GM12878 (cell line): ENCODE results near the gene CTNNA3. TPM values are rescaled to one million over a fixed set of nuclear protein-coding genes. Genes with fewer than 3 reads are reported as not detected.

Experiments
- ATAC-seq: fragments of 200-7000 bp; cut with Tn5 transposase; 3 replicates; pipeline ENCODE4 v1.9.1; 2020; ENCODE audit warnings: mild to moderate bottlenecking, moderate library complexity
- BruUV-seq: library from RNA; stranded (reverse); fragments of 400-500 nt; replicated peaks from 2 replicates; lab custom pipeline; 2021; lab: Mats Ljungman, UMichigan
- CTCF ChIA-PET: fragments of 300-600 bp; sonication (Branson Sonifier 250); formaldehyde crosslinking; extraction: SDS; loops from one replicate; lab custom pipeline; 2021; ENCODE audit warnings: inconsistent platforms; lab: Yijun Ruan, JAX
- POLR2A ChIA-PET: fragments of 350-600 bp; formaldehyde crosslinking; extraction: SDS; loops from one replicate; lab custom pipeline; 2021; ENCODE audit warnings: inconsistent platforms; lab: Charles Lee
- RAD21 ChIA-PET: fragments of 300-600 bp; sonication (Branson Sonifier 250); formaldehyde crosslinking; loops from one replicate; lab custom pipeline; 2023; ENCODE audit warnings: antibody characterized with exemption; ENCODE audit not compliant: unreplicated experiment; lab: Charles Lee
- SMC1A ChIA-PET: fragments of 300-600 bp; sonication (Branson Sonifier 250); formaldehyde crosslinking; loops from one replicate; lab custom pipeline; 2023; ENCODE audit not compliant: unreplicated experiment, uncharacterized antibody; lab: Charles Lee
- DNase-seq: peaks from one replicate; pipeline ENCODE4 v3.0.0-alpha.2; 2011; ENCODE audit warnings: low read depth, low spot score
- FAIRE-seq: peaks from 3 replicates; lab custom pipeline; 2011; peaks lifted over from hg19 to GRCh38; lab: Jason Lieb, UNC
- H2AFZ ChIP-seq: 2 replicates; pipeline ENCODE4 v1.6.0; 2011; ENCODE audit warnings: low read depth, low read length, control low read depth; ENCODE audit not compliant: control insufficient read depth
- H3K27ac ChIP-seq: 2 replicates; pipeline ENCODE4 v1.5.1; 2011; ENCODE audit warnings: control low read depth; ENCODE audit not compliant: control insufficient read depth, insufficient read depth
- H3K27me3 ChIP-seq, 2 experiments: replicated peaks in 1 of 2; 2 replicates each; pipeline versions ENCODE4 v1.6.0 to v1.6.1; 2011; ENCODE audit warnings: low read length in 1 of 2; ENCODE audit not compliant: control insufficient read depth in 2 of 2, insufficient read depth in 2 of 2
- H3K36me3 ChIP-seq, 2 experiments: 2 replicates each; pipeline ENCODE4 v1.5.1; 2011; ENCODE audit warnings: low read length in 1 of 2; ENCODE audit not compliant: control insufficient read depth in 2 of 2, insufficient read depth in 2 of 2
- H3K4me1 ChIP-seq: 2 replicates; pipeline ENCODE4 v1.6.1; 2011; ENCODE audit warnings: mild to moderate bottlenecking, low read length, moderate library complexity, mixed read lengths; ENCODE audit not compliant: control insufficient read depth, insufficient read depth
- H3K4me2 ChIP-seq: 2 replicates; pipeline ENCODE4 v1.6.0; 2011; ENCODE audit warnings: control low read depth; ENCODE audit not compliant: control insufficient read depth, insufficient read depth
- H3K4me3 ChIP-seq: fragments of 200-600 bp; sonication (generic); 2 replicates; pipeline ENCODE4 v1.5.1; 2016
- H3K79me2 ChIP-seq: 2 replicates; pipeline ENCODE4 v1.6.0; 2011; ENCODE audit warnings: low read length; ENCODE audit not compliant: control insufficient read depth, insufficient read depth
- H3K9ac ChIP-seq: 2 replicates; pipeline ENCODE4 v1.8.0; 2011; ENCODE audit warnings: low read length, control low read depth, mixed read lengths; ENCODE audit not compliant: control insufficient read depth, insufficient read depth
- H3K9me3 ChIP-seq: replicated peaks from 3 replicates; pipeline ENCODE4 v1.5.1; 2011; ENCODE audit warnings: mild to moderate bottlenecking, low read length; ENCODE audit not compliant: control insufficient read depth, insufficient read depth
- H4K20me1 ChIP-seq: 2 replicates; pipeline ENCODE4 v1.6.0; 2011; ENCODE audit not compliant: control insufficient read depth, insufficient read depth
- CREB1 ChIP-seq: IDR thresholded peaks from 2 replicates; pipeline ENCODE4 v1.6.1; 2012; ENCODE audit warnings: low read depth, mild to moderate bottlenecking, inconsistent platforms
- JUND ChIP-seq: IDR thresholded peaks from 2 replicates; pipeline ENCODE4 v1.6.1; 2012; ENCODE audit warnings: low read depth, mild to moderate bottlenecking, low read length, improper control_type of control experiment, moderate library complexity
- KAT2A ChIP-seq: conservative IDR thresholded peaks from 2 replicates; pipeline ENCODE4 v1.6.1; 2011; ENCODE audit warnings: low read depth, low read length; ENCODE audit not compliant: control insufficient read depth
- LARP7 ChIP-seq: fragments of 450-650 bp; IDR thresholded peaks from 2 replicates; pipeline ENCODE4 v1.6.1; 2017; ENCODE audit warnings: mild to moderate bottlenecking
- MLLT1 ChIP-seq: fragments of 450-650 bp; IDR thresholded peaks from 2 replicates; pipeline ENCODE4 v1.6.1; 2016; ENCODE audit warnings: mild to moderate bottlenecking
- MYC ChIP-seq: IDR thresholded peaks from 2 replicates; pipeline ENCODE4 v1.6.1; 2011; ENCODE audit warnings: mild to moderate bottlenecking, low read length, moderate library complexity, inconsistent platforms; ENCODE audit not compliant: insufficient read depth, insufficient replicate concordance, insufficient read length, severe bottlenecking
- PML ChIP-seq: IDR thresholded peaks from 2 replicates; pipeline ENCODE4 v1.6.1; 2012; ENCODE audit warnings: low read length, inconsistent platforms
- RAD21 ChIP-seq: IDR thresholded peaks from 2 replicates; pipeline ENCODE4 v1.6.1; 2011; ENCODE audit warnings: mild to moderate bottlenecking, low read depth, low read length, moderate library complexity; ENCODE audit not compliant: insufficient read depth
- RELA ChIP-seq: fragments of 450-650 bp; IDR thresholded peaks from 2 replicates; pipeline ENCODE4 v1.8.0; 2014; ENCODE audit warnings: borderline replicate concordance; ENCODE audit not compliant: partially characterized antibody
- RFX5 ChIP-seq: IDR thresholded peaks from 2 replicates; pipeline ENCODE4 v1.6.1; 2011; ENCODE audit warnings: low read depth, low read length, improper control_type of control experiment
- SREBF1 ChIP-seq: IDR thresholded peaks from 2 replicates; pipeline ENCODE4 v1.6.1; 2012; ENCODE audit warnings: mild to moderate bottlenecking, low read length
- WGBS: methylation state at CpG from one replicate; pipeline ENCODE4 v1.1.6; 2016; ENCODE audit warnings: low lambda C conversion rate; ENCODE audit not compliant: insufficient replicate concordance, insufficient coverage; ENCODE audit errors: missing lambda C conversion rate; 5-methylcytosine and 5-hydroxymethylcytosine counted together
- in situ Hi-C: fragments of 300-500 bp; cut with MboI; formaldehyde crosslinking; loops from 9 replicates; pipeline ENCODE4 v1.14.3; 2018; ENCODE audit warnings: mixed read lengths
- intact Hi-C: fragments of 100-400 bp; cut with micrococcal nuclease; formaldehyde crosslinking; loops from one replicate; pipeline ENCODE4 v1.14.2; 2022; ENCODE audit not compliant: unreplicated experiment
- polyA plus RNA-seq, 11 experiments: library from polyadenylated mRNA; depleted of rRNA in 4 of 11; unstranded in 6 of 11; stranded (reverse) in 5 of 11; fragments of >200 nt; fragmentation: Nextera tagmentation in 4 of 11; fragmentation: Illumina TruSeq in 1 of 11; extraction: Ambion mirVana in 4 of 11; extraction: Trizol in 1 of 11; gene quantifications; 1 replicate in 1 of 11; 2 replicates in 10 of 11; pipeline versions ENCODE4 v1.2.1 to v1.2.3, GENCODE V29; 2011 to 2016; ENCODE audit warnings: inconsistent platforms in 2 of 11, missing spikeins in 2 of 11, low read depth in 1 of 11
- total RNA-seq, 4 experiments: library from RNA; depleted of rRNA in 3 of 4; stranded (reverse); fragments of >200 nt in 3 of 4; fragmentation: Illumina TruSeq in 1 of 4; extraction: Trizol in 1 of 4; gene quantifications; 2 replicates each; pipeline versions ENCODE4 v1.2.1 to v1.2.3, GENCODE V29; 2013 to 2021
- TF ChIP-seq, protein P1 (sequence below): fragments of 450-650 bp; IDR thresholded peaks from 2 replicates; pipeline ENCODE4 v1.6.1; 2017; ENCODE audit warnings: borderline replicate concordance
- TF ChIP-seq, protein P2 (sequence below): IDR thresholded peaks from 2 replicates; pipeline ENCODE4 v1.6.1; 2012; ENCODE audit warnings: low read depth, low read length, improper control_type of control experiment
- TF ChIP-seq, protein P3 (sequence below): fragments of 450-650 bp; conservative IDR thresholded peaks from 2 replicates; pipeline ENCODE4 v1.6.1; 2017; ENCODE audit warnings: mild to moderate bottlenecking, moderate library complexity

The CTNNA3 gene
- total and polyA plus RNA-seq, 10 of the 15 experiments (the other 5 are each of a cell fraction or from before 2014, with no cell fraction given) = under 0.01 to 4.5 (median 0.22) TPM; not detected in 2

DNA sequence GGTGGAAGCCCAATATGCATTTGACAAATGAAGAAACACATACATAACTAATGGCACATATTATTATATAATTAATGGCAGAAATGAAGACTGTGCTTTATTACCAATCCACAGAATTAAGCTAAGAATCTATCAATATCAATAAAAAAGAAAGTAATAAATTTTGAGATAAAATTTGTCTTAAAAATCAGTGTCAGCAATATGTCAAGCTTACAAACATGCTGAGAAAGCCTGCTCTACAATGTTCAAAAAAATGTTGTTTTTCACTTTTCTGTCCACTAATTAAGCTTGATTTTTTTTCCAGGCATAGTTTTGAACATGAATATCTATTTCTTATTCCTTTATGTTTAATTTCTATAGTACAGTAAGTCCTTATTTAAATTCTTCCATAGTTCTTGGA, 1491.2 kb downstream of the CTNNA3 start:
- Histone ChIP-seq H3K9ac (no peak overlapping the region), H2AFZ (no peak overlapping the region), H3K4me3 (no peak overlapping the region), H3K79me2 (no peaks in the 10 kb centered on the region), H3K4me1 (no peaks in the 10 kb centered on the region), H3K36me3 (no peaks in the 10 kb centered on the region), H3K4me2 (no peak overlapping the region), H4K20me1 (no peaks in the 10 kb centered on the region), H3K9me3 (no peaks in the 10 kb centered on the region), H3K27me3 (no peaks in the 10 kb centered on the region; a peak in 1 of 4 replicates), H3K27ac (no peak overlapping the region)
- intact Hi-C loops = no loop called here
- in situ Hi-C loops = no loop called here
- RAD21 ChIA-PET = no interaction called here
- POLR2A ChIA-PET = no interaction called here
- TF ChIP-seq SREBF1 = no peak
- CTCF ChIA-PET = interaction anchor here (0.8 kb wide), 1 partner anchor 17 kb away, joined by 3 read pairs; no protein-coding TSS in a partner anchor
- SMC1A ChIA-PET = interaction anchor here (0.6 kb wide), 1 partner anchor 38 kb away, joined by 3 read pairs; no protein-coding TSS in a partner anchor
- DNase-seq = no peak
- no TSS peak for BruUV-seq
- ATAC-seq = no peak
- FAIRE-seq = no peak

DNA sequence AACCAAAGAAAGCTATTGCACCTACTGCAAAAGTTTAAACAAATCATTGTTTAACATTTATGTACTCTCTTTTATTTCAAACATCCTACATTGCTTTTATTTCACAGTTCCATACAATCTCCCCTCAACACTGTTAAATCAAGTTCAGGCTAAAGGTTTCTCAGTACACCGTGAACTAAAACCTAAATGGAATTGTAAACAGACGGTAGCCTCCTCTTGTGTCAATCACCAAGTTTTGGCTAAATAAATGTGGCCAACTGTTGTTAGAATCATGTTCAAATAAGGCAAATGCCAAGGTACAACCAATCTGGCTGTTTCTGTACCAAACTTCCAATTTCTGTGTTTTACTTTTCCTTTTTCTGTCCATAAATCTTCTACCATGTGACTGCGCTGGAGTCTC, 1493.9 kb downstream of the CTNNA3 start:
- no peak for DNase-seq
- intact Hi-C loops = no loop called here
- Histone ChIP-seq H3K36me3 (no peaks in the 10 kb centered on the region), H3K4me3 (no peak overlapping the region), H3K27ac (no peak overlapping the region), H3K9me3 (no peaks in the 10 kb centered on the region), H3K4me2 (no peak overlapping the region), H3K4me1 (no peaks in the 10 kb centered on the region), H3K27me3 (no peaks in the 10 kb centered on the region; a peak in 1 of 4 replicates), H2AFZ (no peak overlapping the region), H3K79me2 (no peaks in the 10 kb centered on the region), H3K9ac (no peak overlapping the region), H4K20me1 (no peaks in the 10 kb centered on the region)
- ChIA-PET POLR2A (no interaction called here), RAD21 (no interaction called here), CTCF (no interaction called here), SMC1A (no interaction called here)
- BruUV-seq = no TSS peak
- in situ Hi-C loops = no loop called here
- WGBS = 60% methylated on average over 3 of the region's 3 CpGs
- ATAC-seq = no peak
- peak; percentile 61 for FAIRE-seq
- TF ChIP-seq JUND = no peak
- TF ChIP-seq CREB1 = no peak
- TF ChIP-seq KAT2A = no peak
- TF ChIP-seq, protein P1, sequence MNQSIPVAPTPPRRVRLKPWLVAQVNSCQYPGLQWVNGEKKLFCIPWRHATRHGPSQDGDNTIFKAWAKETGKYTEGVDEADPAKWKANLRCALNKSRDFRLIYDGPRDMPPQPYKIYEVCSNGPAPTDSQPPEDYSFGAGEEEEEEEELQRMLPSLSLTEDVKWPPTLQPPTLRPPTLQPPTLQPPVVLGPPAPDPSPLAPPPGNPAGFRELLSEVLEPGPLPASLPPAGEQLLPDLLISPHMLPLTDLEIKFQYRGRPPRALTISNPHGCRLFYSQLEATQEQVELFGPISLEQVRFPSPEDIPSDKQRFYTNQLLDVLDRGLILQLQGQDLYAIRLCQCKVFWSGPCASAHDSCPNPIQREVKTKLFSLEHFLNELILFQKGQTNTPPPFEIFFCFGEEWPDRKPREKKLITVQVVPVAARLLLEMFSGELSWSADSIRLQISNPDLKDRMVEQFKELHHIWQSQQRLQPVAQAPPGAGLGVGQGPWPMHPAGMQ = no peak
- no peak for TF ChIP-seq PML
- TF ChIP-seq RAD21 = no peak
- no peak for TF ChIP-seq RFX5
- TF ChIP-seq, protein P2, sequence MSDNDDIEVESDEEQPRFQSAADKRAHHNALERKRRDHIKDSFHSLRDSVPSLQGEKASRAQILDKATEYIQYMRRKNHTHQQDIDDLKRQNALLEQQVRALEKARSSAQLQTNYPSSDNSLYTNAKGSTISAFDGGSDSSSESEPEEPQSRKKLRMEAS = no peak
- TF ChIP-seq RELA = no peak
- no peak for TF ChIP-seq MYC
- TF ChIP-seq, protein P3, sequence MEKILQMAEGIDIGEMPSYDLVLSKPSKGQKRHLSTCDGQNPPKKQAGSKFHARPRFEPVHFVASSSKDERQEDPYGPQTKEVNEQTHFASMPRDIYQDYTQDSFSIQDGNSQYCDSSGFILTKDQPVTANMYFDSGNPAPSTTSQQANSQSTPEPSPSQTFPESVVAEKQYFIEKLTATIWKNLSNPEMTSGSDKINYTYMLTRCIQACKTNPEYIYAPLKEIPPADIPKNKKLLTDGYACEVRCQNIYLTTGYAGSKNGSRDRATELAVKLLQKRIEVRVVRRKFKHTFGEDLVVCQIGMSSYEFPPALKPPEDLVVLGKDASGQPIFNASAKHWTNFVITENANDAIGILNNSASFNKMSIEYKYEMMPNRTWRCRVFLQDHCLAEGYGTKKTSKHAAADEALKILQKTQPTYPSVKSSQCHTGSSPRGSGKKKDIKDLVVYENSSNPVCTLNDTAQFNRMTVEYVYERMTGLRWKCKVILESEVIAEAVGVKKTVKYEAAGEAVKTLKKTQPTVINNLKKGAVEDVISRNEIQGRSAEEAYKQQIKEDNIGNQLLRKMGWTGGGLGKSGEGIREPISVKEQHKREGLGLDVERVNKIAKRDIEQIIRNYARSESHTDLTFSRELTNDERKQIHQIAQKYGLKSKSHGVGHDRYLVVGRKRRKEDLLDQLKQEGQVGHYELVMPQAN = no peak
- no peak for TF ChIP-seq LARP7
- no peak for TF ChIP-seq MLLT1
